Measurements from ENCODE around the gene CCDC88B. TPM values are rescaled to one million over a fixed set of nuclear protein-coding genes. Genes with fewer than 3 reads are reported as not detected.
A peak's percentile ranks its signal among the peaks of the same experiment; 100 is the strongest.

Gene CCDC88B
- total RNA-seq, 1 experiment from 2014 or later: 11.2 TPM

DNA sequence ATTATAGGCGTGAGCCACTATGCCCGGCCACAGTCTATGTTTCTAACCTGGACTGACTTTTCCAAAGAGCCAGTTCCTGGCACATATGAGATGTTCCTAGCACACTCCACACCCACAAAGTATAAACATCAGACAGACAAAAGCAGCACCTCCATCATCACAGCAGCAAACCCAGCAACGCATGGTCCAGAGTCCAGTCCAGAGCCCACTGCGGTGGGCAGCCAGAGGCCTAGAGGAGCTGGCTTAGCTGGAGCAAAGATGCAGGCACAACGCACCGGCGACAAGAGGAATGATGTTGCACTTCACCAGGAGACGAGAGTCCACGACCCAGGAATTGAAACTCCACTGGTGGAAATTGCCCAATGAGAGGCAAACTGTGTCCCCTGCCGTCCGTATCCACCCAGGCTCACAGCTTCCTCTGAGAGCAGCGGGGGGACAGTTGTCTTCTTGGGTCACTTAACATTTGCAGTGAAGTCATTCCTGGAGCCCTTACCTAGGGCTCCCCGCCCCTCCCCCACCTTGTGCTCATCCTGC lies 55.6 kb downstream of the CCDC88B start:
- Histone ChIP-seq H3K9ac (ENCODE audit: extremely low read depth, insufficient read length, low read length) (no peak overlapping the region), H3K79me2 (ENCODE audit: insufficient read depth, low read length) (no peaks in the 10 kb centered on the region), H4K91ac (ENCODE audit: insufficient read length, low read depth, low read length) (no peak overlapping the region), H3T11ph (ENCODE audit: low read length) (no peak overlapping the region), H4K20me1 (ENCODE audit: control insufficient read depth, insufficient read depth, insufficient read length) (peaks cover 3% of the 10 kb centered on the region), H4K5ac (ENCODE audit: insufficient read length, low read depth, low read length) (no peak overlapping the region), H3K9me3 (ENCODE audit: control insufficient read depth, low read depth, low read length) (no peaks in the 10 kb centered on the region), H2BK5ac (ENCODE audit: insufficient read length, low read length) (no peak overlapping the region), H2BK12ac (ENCODE audit: insufficient read length, low read depth, low read length) (no peak overlapping the region), H3K23ac (ENCODE audit: insufficient read length, low read depth, low read length) (no peak overlapping the region), H2AFZ (ENCODE audit: low read length) (no peak overlapping the region), H3K79me1 (ENCODE audit: insufficient read depth, low read depth, low read length, poor library complexity, severe bottlenecking) (no peaks in the 10 kb centered on the region), H2BK15ac (ENCODE audit: low read depth, low read length) (no peak overlapping the region), H3K27ac (ENCODE audit: insufficient read length, low read depth, low read length) (no peak overlapping the region), H3K4ac (ENCODE audit: low read depth, low read length) (no peak overlapping the region), H4K8ac (replicated peaks; ENCODE audit: insufficient read length, low read depth, low read length) (no peak overlapping the region), H3K4me1 (ENCODE audit: insufficient read depth, low read length) (peaks cover 3% of the 10 kb centered on the region; the same call in 1 of the 2 replicates), H2BK20ac (ENCODE audit: low read depth, low read length, poor library complexity, severe bottlenecking) (no peak overlapping the region), H3K56ac (ENCODE audit: insufficient read length, low read depth, low read length) (no peak overlapping the region), H3K27me3 (ENCODE audit: insufficient read depth, low read length) (no peaks in the 10 kb centered on the region), H3K4me2 (ENCODE audit: insufficient read depth, insufficient read length, low read length) (peak overlapping the region; percentile 2), H3K23me2 (ENCODE audit: insufficient read length, low read depth, low read length, poor library complexity, severe bottlenecking) (no peaks in the 10 kb centered on the region), H3K14ac (ENCODE audit: insufficient read depth, low read length) (peak overlapping the region; percentile 16; the same call in 1 of the 2 replicates), H2AK5ac (ENCODE audit: insufficient read length, low read length) (no peak overlapping the region), H2BK120ac (ENCODE audit: low read depth, low read length, poor library complexity, severe bottlenecking) (no peak overlapping the region), H3K18ac (ENCODE audit: insufficient read length, low read depth, low read length) (peak overlapping the region; percentile 4)
- DNase-seq: no peak
- WGBS (ENCODE audit: extremely low coverage, insufficient read length, low lambda C conversion rate): no CpG with 5 or more reads among the region's 13 CpGs
- peaks cover 20 to 27% of the 10 kb centered on the region in 2 experiments for H3K4me1 Mint-ChIP-seq
- TF ChIP-seq, protein P1, sequence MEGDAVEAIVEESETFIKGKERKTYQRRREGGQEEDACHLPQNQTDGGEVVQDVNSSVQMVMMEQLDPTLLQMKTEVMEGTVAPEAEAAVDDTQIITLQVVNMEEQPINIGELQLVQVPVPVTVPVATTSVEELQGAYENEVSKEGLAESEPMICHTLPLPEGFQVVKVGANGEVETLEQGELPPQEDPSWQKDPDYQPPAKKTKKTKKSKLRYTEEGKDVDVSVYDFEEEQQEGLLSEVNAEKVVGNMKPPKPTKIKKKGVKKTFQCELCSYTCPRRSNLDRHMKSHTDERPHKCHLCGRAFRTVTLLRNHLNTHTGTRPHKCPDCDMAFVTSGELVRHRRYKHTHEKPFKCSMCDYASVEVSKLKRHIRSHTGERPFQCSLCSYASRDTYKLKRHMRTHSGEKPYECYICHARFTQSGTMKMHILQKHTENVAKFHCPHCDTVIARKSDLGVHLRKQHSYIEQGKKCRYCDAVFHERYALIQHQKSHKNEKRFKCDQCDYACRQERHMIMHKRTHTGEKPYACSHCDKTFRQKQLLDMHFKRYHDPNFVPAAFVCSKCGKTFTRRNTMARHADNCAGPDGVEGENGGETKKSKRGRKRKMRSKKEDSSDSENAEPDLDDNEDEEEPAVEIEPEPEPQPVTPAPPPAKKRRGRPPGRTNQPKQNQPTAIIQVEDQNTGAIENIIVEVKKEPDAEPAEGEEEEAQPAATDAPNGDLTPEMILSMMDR (conservative IDR thresholded peaks at IDR 0.05): no peak
- peaks cover 16% of the 10 kb centered on the region for H3K27me3 Mint-ChIP-seq (ENCODE audit: low read depth)
- H3K36me3 Mint-ChIP-seq (ENCODE audit: insufficient read depth in 1 of 3, low read depth in 3 of 3): no peaks in the 10 kb centered on the region; a peak in 1 of 7 replicates
- H3K4me3 Mint-ChIP-seq: peak overlapping the region in 1 of 2 experiments; percentile 55; a peak in 3 of 5 replicates
- H3K9me3 Mint-ChIP-seq: peaks cover 0 to 1% of the 10 kb centered on the region in 2 experiments; a peak in 1 of 5 replicates
- H3K27ac Mint-ChIP-seq: peak overlapping the region; percentile 20 to 89 (median 50); a peak in 5 of 7 replicates

Measured in H9 (cell line).